K562 (cell line): ENCODE results near the gene RHOV. TPM values are rescaled to one million over a fixed set of nuclear protein-coding genes. Genes with fewer than 3 reads are reported as not detected.

Source experiments
- ATF1 ChIP-seq, 2 experiments: fragments of 450-650 bp in 1 of 2; IDR thresholded peaks; 2 replicates each; pipeline ENCODE4 v1.6.1; 2016; ENCODE audit warnings: missing compliant biosample characterization in 1 of 2, missing genetic modification characterization in 1 of 2
- CBFA2T2 ChIP-seq: fragments of 450-650 bp; conservative IDR thresholded peaks from 2 replicates; pipeline ENCODE4 v1.6.1; 2017; ENCODE audit warnings: mild to moderate bottlenecking
- CHD7 ChIP-seq: fragments of 200-600 bp; sonication (generic); IDR thresholded peaks from one replicate; pipeline ENCODE4 v1.6.1; 2012; ENCODE audit warnings: mild to moderate bottlenecking, low read depth, low read length, inconsistent platforms
- CTCF ChIP-seq, 3 experiments: IDR thresholded peaks in 2 of 3; conservative IDR thresholded peaks in 1 of 3; 2 replicates each; pipeline ENCODE4 v1.5.1; 2011 to 2012; ENCODE audit warnings: low read length in 3 of 3, mild to moderate bottlenecking in 3 of 3, control low read depth in 2 of 3, improper control_type of control experiment in 1 of 3, inconsistent platforms in 1 of 3, low read depth in 1 of 3, mixed read lengths in 1 of 3, moderate library complexity in 1 of 3; ENCODE audit not compliant: insufficient read depth in 2 of 3
- MAFG ChIP-seq: fragments of 450-650 bp; conservative IDR thresholded peaks from 2 replicates; pipeline ENCODE4 v1.6.1; 2016; ENCODE audit warnings: missing genetic modification characterization, missing compliant biosample characterization
- MBD2 ChIP-seq: sonication (generic); IDR thresholded peaks from 2 replicates; pipeline ENCODE4 v1.6.1; 2016; ENCODE audit warnings: low read depth, borderline replicate concordance
- MYC ChIP-seq, 2 experiments: fragments of 250-450 bp in 1 of 2; sonication (Bioruptor Pico) in 1 of 2; IDR thresholded peaks; 2 replicates each; pipeline versions ENCODE4 v1.5.1 to v1.6.1; 2012 to 2021; ENCODE audit warnings: low read depth in 2 of 2, borderline replicate concordance in 1 of 2, improper control_type of control experiment in 1 of 2, low read length in 1 of 2, mild to moderate bottlenecking in 1 of 2, moderate library complexity in 1 of 2
- NFIX ChIP-seq: fragments of 250-450 bp; sonication (Bioruptor Pico); IDR thresholded peaks from 2 replicates; pipeline ENCODE4 v1.4.0; 2020; ENCODE audit warnings: low read depth, mild to moderate bottlenecking, moderate library complexity
- PHF21A ChIP-seq: fragments of 450-650 bp; IDR thresholded peaks from 2 replicates; pipeline ENCODE4 v1.6.1; 2017; ENCODE audit warnings: low read depth, borderline replicate concordance
- RCOR1 ChIP-seq, 2 experiments: IDR thresholded peaks; 2 replicates each; pipeline ENCODE4 v1.6.1; 2012; ENCODE audit warnings: low read depth in 2 of 2, low read length in 2 of 2, borderline replicate concordance in 1 of 2, improper control_type of control experiment in 1 of 2
- XRCC4 ChIP-seq: IDR thresholded peaks from one replicate; pipeline ENCODE4 v1.6.1; 2011; ENCODE audit not compliant: insufficient read depth, insufficient read length; ENCODE audit errors: extremely low read depth
- ZEB2 ChIP-seq: fragments of 450-650 bp; IDR thresholded peaks from 2 replicates; pipeline ENCODE4 v1.6.1; 2016
- ZFP36 ChIP-seq: fragments of 150-350 bp; IDR thresholded peaks from 2 replicates; pipeline ENCODE4 v1.6.1; 2018; ENCODE audit warnings: low read length, low read depth; ENCODE audit not compliant: partially characterized antibody
- ZNF274 ChIP-seq: IDR thresholded peaks from 2 replicates; pipeline ENCODE4 v1.6.1; 2011; ENCODE audit warnings: low read depth, mild to moderate bottlenecking, low read length, moderate library complexity, borderline replicate concordance
- ZNF75A ChIP-seq: fragments of 450-650 bp; formaldehyde crosslinking; IDR thresholded peaks from 2 replicates; pipeline ENCODE4 v1.4.0; 2020; ENCODE audit warnings: mild to moderate bottlenecking
- polyA plus RNA-seq, 8 experiments: library from polyadenylated mRNA; depleted of rRNA in 4 of 8; stranded (reverse) in 5 of 8; unstranded in 3 of 8; fragments of >200 nt; fragmentation: Nextera tagmentation in 2 of 8; fragmentation: Illumina TruSeq in 1 of 8; extraction: Ambion mirVana in 2 of 8; extraction: Trizol in 1 of 8; gene quantifications; 2 replicates each; pipeline versions ENCODE4 v1.2.1 to v1.2.3, GENCODE V29; 2011 to 2014; ENCODE audit warnings: inconsistent platforms in 1 of 8, missing spikeins in 1 of 8
- total RNA-seq, 7 experiments: library from RNA; depleted of rRNA in 6 of 7; stranded (reverse); fragments of >200 nt in 6 of 7; fragmentation: Illumina TruSeq in 2 of 7; extraction: Trizol in 2 of 7; gene quantifications; 2 replicates each; pipeline versions ENCODE4 v1.2.1 to v1.2.3, GENCODE V29; 2011 to 2021; ENCODE audit warnings: low replicate concordance in 1 of 7

Gene RHOV
- total and polyA plus RNA-seq, 9 of the 15 experiments (the other 6 are each of a cell fraction or from before 2014, with no cell fraction given), result 0.08 to 2.0 (median 1.1) TPM

GRCh38 chr15:40859206-40859851 lies 14.7 kb downstream of the RHOV start (continued):
- TF ChIP-seq MYC (IDR thresholded peaks at IDR 0.05; ENCODE audit: low read depth, low read length) (0 out of 2 replicates have a peak, but pooled peaks have one; percentile 37), MYC (CRISPR knock-in tag; IDR thresholded peaks at IDR 0.05; ENCODE audit: borderline replicate concordance, low read depth) (no peak), ZFP36 (no peak), RCOR1 (IDR thresholded peaks at IDR 0.05; ENCODE audit: borderline replicate concordance in 1 of 2, low read depth in 2 of 2, low read length in 2 of 2) (0 out of 4 replicates have a peak, but pooled peaks of 1 of the 2 experiments have one; percentile 34), ZNF274 (no peak), MAFG (tag) (no peak), ZNF75A (no peak), ATF1 (CRISPR knock-in tag; IDR thresholded peaks at IDR 0.05) (no peak), ATF1 (tag; IDR thresholded peaks at IDR 0.05) (no peak), XRCC4 (no peak), CBFA2T2 (no peak), MBD2 (no peak), PHF21A (no peak), CTCF (IDR thresholded peaks at IDR 0.05 in 2 of 3, conservative IDR thresholded peaks at IDR 0.05 in 1 of 3; ENCODE audit: insufficient read depth in 2 of 3, low read depth in 1 of 3, low read length in 3 of 3) (peak; percentile 92 to 94 (median 92)), CHD7 (no peak), NFIX (CRISPR knock-in tag) (no peak), ZEB2 (0 out of 2 replicates have a peak, but pooled peaks have one; percentile 20)
